Hematopoietic multipotent progenitor cell treated with erythropoietin and hydrocortisone succinate and interleukin-3 and kit ligand, for 6 days (in vitro differentiated cells): ENCODE data around the gene GABBR2.
"Not testable (repeated sequence)": the region's sequence is repeated elsewhere in the genome, so short reads cannot be mapped to it uniquely, and the experiment has no call there.

Experiments used
- DNase-seq: peaks from one replicate; pipeline ENCODE4 v3.0.0-alpha.2; 2015

GABBR2 gene

GRCh38 chr9:98591696-98592095, 117.0 kb downstream of the GABBR2 start:
- DNase-seq, result no peak

- no peak for DNase-seq
Observed at GRCh38 chr9:98590101-98590500, 118.6 kb downstream of the GABBR2 start.

GRCh38 chr9:98589102-98589501, 119.6 kb downstream of the GABBR2 start:
- no peak for DNase-seq

GRCh38 chr9:98584853-98585438, 123.8 kb downstream of the GABBR2 start:
- DNase-seq, result not testable (repeated sequence)

GRCh38 chr9:98584059-98584458, 124.7 kb downstream of the GABBR2 start:
- no peak for DNase-seq

- DNase-seq, result no peak
Observed at GRCh38 chr9:98583417-98583816, 125.3 kb downstream of the GABBR2 start.

DNA sequence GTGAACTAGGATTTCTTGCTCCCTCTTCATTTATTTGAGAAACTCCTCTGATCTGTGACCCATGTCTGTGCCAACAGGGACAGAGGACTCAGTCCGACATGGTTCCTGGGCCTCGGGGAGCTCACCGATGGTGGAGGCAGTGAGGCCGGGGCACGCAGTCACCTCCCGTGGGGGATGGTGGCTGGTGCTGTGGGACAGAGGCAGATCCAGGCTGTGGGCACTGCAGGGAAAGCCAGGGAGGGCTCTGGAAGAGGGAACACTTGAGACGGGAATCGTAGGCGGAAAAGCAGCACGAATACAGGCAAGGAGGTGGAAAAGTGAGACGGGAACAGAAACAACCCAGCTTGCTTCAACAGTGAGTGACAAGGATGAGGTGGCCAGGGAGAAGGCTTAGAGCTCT, 127.8 kb downstream of the GABBR2 start:
- DNase-seq, result no peak

- no peak for DNase-seq
Observed at GRCh38 chr9:98579700-98580099, 129.0 kb downstream of the GABBR2 start.

GRCh38 chr9:98577446-98577845, 131.3 kb downstream of the GABBR2 start:
- DNase-seq, result no peak

DNA sequence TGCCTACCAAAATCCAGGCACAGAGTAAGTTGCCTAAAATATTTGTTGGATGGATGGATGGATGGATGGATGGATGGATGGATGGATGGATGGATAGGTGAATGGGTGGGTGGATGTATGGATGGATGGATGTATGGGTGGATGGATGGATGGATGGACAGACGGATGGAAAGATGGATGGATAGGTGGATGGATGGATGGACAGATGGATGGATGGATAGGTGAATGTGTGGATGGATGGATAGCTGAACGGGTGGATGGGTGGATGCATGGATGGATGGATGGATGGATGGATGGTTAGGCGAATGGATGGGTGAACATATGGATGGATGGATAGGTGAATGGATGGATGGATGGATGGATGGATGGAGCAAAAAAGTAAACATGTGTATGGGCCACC, 131.9 kb downstream of the GABBR2 start:
- DNase-seq, result no peak

DNA sequence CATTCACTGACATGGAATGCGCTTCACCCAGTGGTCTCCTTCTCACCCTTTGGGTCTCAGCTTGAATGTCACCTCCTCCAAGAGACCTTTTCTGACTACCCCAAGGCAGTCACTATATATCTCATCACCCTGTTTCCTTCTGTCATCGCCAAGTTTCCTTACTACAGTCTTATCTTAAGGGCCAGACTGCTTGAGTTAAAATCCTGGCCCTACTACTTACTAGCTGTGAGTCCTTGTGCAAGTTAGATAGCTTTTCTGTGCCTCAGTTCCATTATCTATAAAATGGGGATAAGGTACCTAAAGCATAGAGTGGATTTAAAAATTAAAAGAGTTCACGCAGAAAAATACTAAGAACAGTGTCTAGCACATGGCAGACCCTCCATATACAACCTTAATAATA, 132.4 kb downstream of the GABBR2 start:
- peak; percentile 71 for DNase-seq

- peak; percentile 75 for DNase-seq
Observed at GRCh38 chr9:98575379-98576346, 133.1 kb downstream of the GABBR2 start.

DNA sequence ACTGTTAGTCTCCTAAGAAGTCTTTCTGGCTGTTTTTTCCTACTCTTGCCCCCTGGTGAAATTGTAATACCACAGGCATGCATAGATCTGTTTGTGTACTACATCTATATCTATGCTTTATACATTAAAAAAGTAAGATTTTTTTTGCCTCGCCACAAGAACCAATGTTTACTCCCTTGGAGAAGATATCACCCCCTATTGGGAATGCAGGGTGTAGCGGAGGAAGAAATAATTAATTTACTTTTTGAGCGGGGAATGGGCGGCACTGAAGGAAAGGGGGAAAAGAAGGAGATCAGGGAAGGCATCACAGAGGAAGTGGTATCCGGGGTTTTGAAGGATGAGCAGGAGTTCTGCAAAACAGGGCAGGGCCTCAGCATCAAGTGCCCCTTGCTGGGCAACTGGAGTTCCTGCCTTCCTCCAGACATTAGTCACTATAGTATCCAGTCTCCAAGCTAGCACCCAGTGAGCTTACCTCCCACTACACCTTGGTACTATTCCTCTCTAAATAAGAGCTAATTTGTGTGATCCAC, 134.9 kb downstream of the GABBR2 start:
- DNase-seq, result no peak

DNA sequence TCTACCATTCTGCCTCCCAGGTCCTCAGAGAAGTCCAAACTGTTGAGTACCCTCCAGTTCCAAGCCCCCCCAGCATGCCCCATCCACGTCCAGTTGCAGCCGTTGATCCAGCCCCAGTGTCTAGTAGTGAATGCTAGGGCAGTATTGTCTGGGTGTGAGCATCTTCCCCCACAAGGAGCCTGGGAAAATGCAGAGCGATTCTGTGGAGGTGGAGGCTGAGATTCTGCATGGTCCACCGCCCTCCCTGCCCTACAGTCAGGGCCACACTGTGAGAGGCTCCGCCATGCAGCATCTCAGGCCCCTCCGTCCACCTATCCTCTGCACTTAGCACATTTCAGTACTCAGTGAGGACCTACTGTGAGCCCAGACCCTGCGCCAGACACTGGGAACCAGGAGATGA, 135.9 kb downstream of the GABBR2 start:
- DNase-seq, result no peak

DNA sequence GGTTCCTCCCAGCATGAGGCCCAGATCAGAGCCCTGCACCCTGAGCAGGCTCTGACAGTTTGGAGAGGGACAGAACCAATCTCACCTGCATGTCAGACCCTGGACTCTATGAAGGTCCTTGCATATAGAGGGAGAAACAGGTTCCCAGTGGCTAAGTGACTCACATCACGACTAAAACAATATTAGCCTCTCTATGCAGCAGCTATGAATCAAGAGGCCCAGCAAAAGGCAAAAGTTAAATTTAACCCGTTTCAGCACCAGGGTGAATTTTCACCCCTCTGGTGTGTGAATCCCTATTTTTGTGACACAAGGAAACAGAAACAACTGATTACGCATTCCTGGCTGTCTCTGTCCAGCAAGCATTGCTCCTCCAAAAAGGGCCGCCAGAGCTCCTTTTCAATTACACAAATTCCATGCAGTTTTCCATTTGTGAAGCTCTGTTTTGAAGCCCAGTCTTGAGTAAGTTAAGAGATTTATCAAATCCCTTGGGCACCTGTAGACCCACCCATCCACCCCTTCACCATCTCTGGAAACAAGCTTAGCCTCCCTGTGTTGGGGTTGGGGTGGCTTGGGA, 136.6 kb downstream of the GABBR2 start:
- no peak for DNase-seq

DNA sequence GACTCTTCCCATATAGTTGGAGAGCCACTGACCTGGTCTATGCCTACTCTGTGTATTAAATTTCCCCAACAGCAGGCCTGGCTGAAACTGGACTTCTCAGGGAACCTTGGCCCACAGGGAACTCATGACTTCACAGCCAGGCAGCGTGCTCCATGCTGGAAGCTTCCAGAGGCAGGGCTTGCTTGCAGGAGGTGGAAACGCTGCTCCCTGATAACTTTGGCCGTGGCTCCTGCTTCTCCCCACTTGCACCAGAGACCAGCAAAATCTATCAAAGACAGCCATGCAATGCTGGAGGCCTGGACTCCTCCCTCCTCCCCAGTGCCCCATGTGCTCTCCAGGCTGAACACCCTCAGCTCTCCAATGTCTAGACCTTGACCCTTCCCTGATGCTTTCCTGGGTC, 137.1 kb downstream of the GABBR2 start:
- DNase-seq, result no peak

- DNase-seq, result peak; percentile 66
Observed at GRCh38 chr9:98570663-98571440, 137.9 kb downstream of the GABBR2 start.

DNA sequence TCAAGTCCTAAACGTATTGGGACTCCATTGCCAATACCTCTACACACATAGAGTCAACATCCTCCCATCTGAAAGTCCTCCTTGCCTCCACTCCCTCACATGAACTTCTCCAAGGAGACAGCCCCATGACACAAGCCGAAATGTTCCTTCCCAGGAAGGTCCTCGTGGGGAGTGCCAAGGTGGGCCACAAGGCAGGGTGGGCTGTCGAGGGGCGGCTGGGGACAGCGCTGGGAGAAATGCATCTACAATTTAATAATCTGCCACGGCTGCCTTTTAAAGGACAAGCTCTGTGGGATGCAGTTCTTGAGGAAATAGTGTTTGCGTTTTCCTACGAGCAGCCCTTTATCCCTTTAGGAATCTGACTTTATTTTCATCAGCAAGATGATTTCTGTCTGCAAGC, 138.7 kb downstream of the GABBR2 start:
- no peak for DNase-seq

- no peak for DNase-seq
Observed at GRCh38 chr9:98569491-98569890, 139.2 kb downstream of the GABBR2 start.

DNA sequence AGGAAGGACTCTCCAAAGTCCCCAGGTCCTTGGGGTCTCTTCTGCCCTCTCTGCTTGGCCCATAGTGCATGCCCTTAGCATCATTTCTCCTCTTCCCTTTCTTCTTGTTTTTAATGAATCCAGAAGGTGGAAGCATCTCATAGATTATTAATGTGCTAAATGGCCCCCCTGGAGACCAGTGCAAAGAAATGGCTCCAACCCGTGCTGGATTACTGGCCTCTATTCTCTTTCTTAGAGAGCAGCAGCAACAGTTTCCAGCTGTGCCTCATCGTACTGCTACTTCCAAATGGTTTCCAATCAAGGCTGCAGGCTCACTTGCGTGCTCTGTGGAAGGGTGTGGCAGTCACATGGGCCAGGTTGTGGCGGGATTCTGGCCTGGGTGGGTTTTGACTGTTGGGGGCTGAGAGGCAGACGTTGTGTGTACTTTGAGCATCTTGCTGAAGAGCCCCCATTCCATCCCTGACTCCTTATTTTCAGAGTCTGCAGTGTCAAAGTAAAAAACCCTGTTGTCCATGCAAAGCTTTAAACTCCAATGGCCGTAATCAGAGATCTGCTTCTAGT, 139.7 kb downstream of the GABBR2 start:
- DNase-seq, result no peak

DNA sequence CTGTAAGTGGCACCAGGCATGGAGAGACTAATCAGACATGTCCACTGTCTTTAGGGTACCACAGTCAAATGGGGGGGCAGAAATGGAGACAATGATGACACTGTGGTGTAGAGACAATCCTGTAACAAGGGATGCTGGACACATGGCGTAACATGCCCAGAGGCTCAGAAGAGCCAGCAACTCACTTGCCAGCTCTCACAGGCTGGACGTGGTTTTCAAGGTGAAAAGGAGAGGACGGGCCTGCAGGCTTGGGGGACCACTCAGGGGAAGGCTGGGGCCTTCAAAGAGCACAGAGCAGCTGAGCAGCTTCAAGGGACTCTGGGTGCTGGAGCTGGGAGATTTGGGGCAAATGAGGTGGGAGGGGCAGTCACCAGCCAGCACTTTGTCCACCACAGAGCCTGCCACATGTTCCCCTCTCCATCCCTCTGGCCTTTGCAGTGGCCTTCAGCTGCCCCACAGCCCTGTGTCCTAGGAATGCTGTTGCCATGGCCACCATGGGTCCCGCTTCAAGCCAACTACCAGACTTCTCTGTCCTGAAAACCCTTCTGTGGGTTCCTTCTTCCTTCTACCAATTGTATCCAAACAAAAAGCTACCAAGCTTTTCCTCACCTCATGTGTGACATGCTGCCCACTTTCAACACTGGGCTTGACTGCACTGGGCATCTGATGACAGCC, 140.4 kb downstream of the GABBR2 start:
- no peak for DNase-seq
